IMR-90 (cell line): Measurements from ENCODE around the gene TTYH3. TPM values are rescaled to one million over a fixed set of nuclear protein-coding genes. Genes with fewer than 3 reads are reported as not detected.

Experiments
- ATAC-seq: fragments of 200-7000 bp; cut with Tn5 transposase; 2 replicates; pipeline ENCODE4 v1.9.1; 2020; ENCODE audit warnings: low read depth, mild to moderate bottlenecking, moderate library complexity
- BruUV-seq: library from RNA; stranded (reverse); fragments of 400-500 nt; replicated peaks from 2 replicates; lab custom pipeline; 2021; lab: Mats Ljungman, UMichigan
- CTCF ChIA-PET: fragments of 300-600 bp; formaldehyde crosslinking; extraction: SDS; loops from one replicate; lab custom pipeline; 2021; ENCODE audit warnings: antibody characterized with exemption; lab: Yijun Ruan, JAX
- POLR2A ChIA-PET: fragments of 300-600 bp; sonication (Branson Sonifier 250); formaldehyde crosslinking; loops from one replicate; lab custom pipeline; 2022; ENCODE audit warnings: antibody characterized with exemption; ENCODE audit not compliant: unreplicated experiment; lab: Charles Lee
- DNase-seq: peaks from one replicate; pipeline ENCODE4 v3.0.0; 2013
- H2AFZ ChIP-seq: replicated peaks from 2 replicates; pipeline ENCODE3; 2013; ENCODE audit warnings: low read length, mild to moderate bottlenecking; ENCODE audit not compliant: poor library complexity
- H2AK5ac ChIP-seq: 2 replicates; pipeline ENCODE4 v1.6.1; 2013; ENCODE audit warnings: low read depth, low read length, inconsistent platforms
- H2AK9ac ChIP-seq: replicated peaks from 2 replicates; pipeline ENCODE3; 2013; ENCODE audit warnings: mild to moderate bottlenecking, low read depth, low read length, moderate library complexity; ENCODE audit not compliant: poor library complexity
- H2BK120ac ChIP-seq: 2 replicates; pipeline ENCODE4 v1.6.1; 2013; ENCODE audit warnings: low read depth, low read length, inconsistent platforms
- H2BK15ac ChIP-seq: 3 replicates; pipeline ENCODE4 v1.6.1; 2013; ENCODE audit warnings: low read depth, low read length, inconsistent platforms
- H2BK20ac ChIP-seq: 2 replicates; pipeline ENCODE4 v1.6.1; 2013; ENCODE audit warnings: low read depth, mild to moderate bottlenecking, inconsistent platforms, low read length, moderate library complexity
- H2BK5ac ChIP-seq: 2 replicates; pipeline ENCODE4 v1.6.1; 2013; ENCODE audit warnings: mild to moderate bottlenecking, low read depth, low read length, inconsistent platforms; ENCODE audit not compliant: poor library complexity, severe bottlenecking
- H3K14ac ChIP-seq: replicated peaks from 2 replicates; pipeline ENCODE4 v1.6.1; 2013; ENCODE audit warnings: low read depth, low read length, inconsistent platforms
- H3K18ac ChIP-seq: 2 replicates; pipeline ENCODE4 v1.6.1; 2013; ENCODE audit warnings: low read depth, low read length, control low read depth
- H3K23ac ChIP-seq: 2 replicates; pipeline ENCODE4 v1.6.1; 2013; ENCODE audit warnings: low read depth, low read length, inconsistent platforms
- H3K27ac ChIP-seq: 2 replicates; pipeline ENCODE4 v1.5.1; 2013; ENCODE audit warnings: mild to moderate bottlenecking, control low read depth, low read length; ENCODE audit not compliant: insufficient read depth
- H3K27me3 ChIP-seq: 2 replicates; pipeline ENCODE4 v1.6.1; 2013; ENCODE audit warnings: low read length; ENCODE audit not compliant: control insufficient read depth, insufficient read depth
- H3K36me3 ChIP-seq: 2 replicates; pipeline ENCODE4 v1.6.1; 2013; ENCODE audit warnings: low read length, mixed read lengths; ENCODE audit not compliant: control insufficient read depth, insufficient read depth
- H3K4ac ChIP-seq: 2 replicates; pipeline ENCODE4 v1.6.1; 2013; ENCODE audit warnings: low read depth, low read length, inconsistent platforms
- H3K4me1 ChIP-seq: 2 replicates; pipeline ENCODE4 v1.6.1; 2013; ENCODE audit warnings: low read length, mixed read lengths; ENCODE audit not compliant: control insufficient read depth, insufficient read depth
- H3K4me2 ChIP-seq: 2 replicates; pipeline ENCODE4 v1.6.1; 2013; ENCODE audit warnings: low read depth, mild to moderate bottlenecking, control low read depth, low read length, moderate library complexity
- H3K4me3 ChIP-seq: 2 replicates; pipeline ENCODE4 v1.5.1; 2013; ENCODE audit warnings: low read depth, mild to moderate bottlenecking, control low read depth, low read length, moderate library complexity; ENCODE audit not compliant: insufficient read depth
- H3K56ac ChIP-seq: 2 replicates; pipeline ENCODE4 v1.6.1; 2013; ENCODE audit warnings: low read length, inconsistent platforms; ENCODE audit not compliant: insufficient read depth; ENCODE audit errors: extremely low read depth
- H3K79me1 ChIP-seq, 2 experiments: 2 replicates each; pipeline ENCODE4 v1.6.1; 2013; ENCODE audit warnings: low read length in 2 of 2, inconsistent platforms in 1 of 2, low read depth in 1 of 2
- H3K9ac ChIP-seq: 2 replicates; pipeline ENCODE4 v1.6.1; 2013; ENCODE audit warnings: low read depth, low read length, control low read depth
- H3K9me1 ChIP-seq: 2 replicates; pipeline ENCODE4 v1.6.1; 2013; ENCODE audit warnings: low read length, inconsistent platforms; ENCODE audit not compliant: insufficient read depth
- H3K9me3 ChIP-seq: 2 replicates; pipeline ENCODE4 v1.6.1; 2013; ENCODE audit warnings: low read length; ENCODE audit not compliant: control insufficient read depth, insufficient read depth
- H4K20me1 ChIP-seq: 2 replicates; pipeline ENCODE4 v1.6.1; 2013; ENCODE audit warnings: low read length, inconsistent platforms; ENCODE audit not compliant: insufficient read depth
- H4K5ac ChIP-seq: 2 replicates; pipeline ENCODE4 v1.6.1; 2013; ENCODE audit warnings: mild to moderate bottlenecking, low read depth, low read length, control low read depth
- H4K8ac ChIP-seq, 2 experiments: 2 replicates each; pipeline ENCODE4 v1.6.1; 2013; ENCODE audit warnings: low read depth in 2 of 2, low read length in 2 of 2, control low read depth in 1 of 2, inconsistent platforms in 1 of 2
- H4K91ac ChIP-seq: 2 replicates; pipeline ENCODE4 v1.6.1; 2013; ENCODE audit warnings: low read depth, low read length, inconsistent platforms; ENCODE audit not compliant: insufficient read depth
- RCOR1 ChIP-seq: IDR thresholded peaks from 2 replicates; pipeline ENCODE4 v1.6.1; 2012; ENCODE audit warnings: mild to moderate bottlenecking, low read length, improper control_type of control experiment; ENCODE audit not compliant: insufficient replicate concordance
- WGBS, 2 experiments: methylation state at CpG; one replicate each; pipeline versions ENCODE4 v1.1.5 to v1.1.7; 2013; ENCODE audit warnings: missing lambda C conversion rate in 2 of 2; ENCODE audit not compliant: insufficient read length in 1 of 2; ENCODE audit errors: extremely low coverage in 2 of 2; 5-methylcytosine and 5-hydroxymethylcytosine counted together
- dilution Hi-C: fragments of 300-500 bp; cut with HindIII; formaldehyde crosslinking; loops from one replicate; pipeline ENCODE4 v1.14.3; 2018; ENCODE audit warnings: low sequenced_read_pairs; ENCODE audit not compliant: unreplicated experiment
- in situ Hi-C: fragments of 300-500 bp; cut with MboI; formaldehyde crosslinking; loops from 3 replicates; pipeline ENCODE4 v1.14.3; 2019; ENCODE audit warnings: low sequenced_read_pairs, inconsistent platforms, mixed read lengths
- intact Hi-C: fragments of 100-400 bp; cut with micrococcal nuclease; formaldehyde crosslinking; loops from 2 replicates; pipeline ENCODE4 v1.10.0; 2022
- polyA plus RNA-seq, 3 experiments: library from polyadenylated mRNA; depleted of rRNA; stranded (reverse); fragments of >200 nt; gene quantifications; 2 replicates each; pipeline ENCODE4 v1.2.3, GENCODE V29; 2012; ENCODE audit warnings: low replicate concordance in 1 of 3
- total RNA-seq: library from RNA; depleted of rRNA; stranded (reverse); fragments of >200 nt; gene quantifications from 2 replicates; pipeline ENCODE4 v1.2.3, GENCODE V29; 2012

Gene TTYH3
- total and polyA plus RNA-seq, 2 of the 4 experiments (the other 2 are of a cell fraction): 5.6 to 82.6 TPM

- TF ChIP-seq RCOR1: no peak
- Histone ChIP-seq H3K56ac (no peak overlapping the region), H3K23ac (no peak overlapping the region), H3K14ac (no peak overlapping the region), H3K27me3 (no peaks in the 10 kb centered on the region), H2BK15ac (no peak overlapping the region), H3K4me1 (no peaks in the 10 kb centered on the region), H2BK120ac (no peak overlapping the region), H4K5ac (no peak overlapping the region), H3K9me1 (no peaks in the 10 kb centered on the region), H4K91ac (no peak overlapping the region), H3K4me3 (no peak overlapping the region), H2AK9ac (no peak overlapping the region), H2AFZ (no peak overlapping the region), H3K4ac (no peak overlapping the region), H3K79me1 (no peaks in the 10 kb centered on the region), H2BK20ac (no peak overlapping the region), H3K18ac (no peak overlapping the region), H4K20me1 (no peaks in the 10 kb centered on the region; the same call in 1 of the 2 replicates), H4K8ac (no peak overlapping the region), H3K9ac (no peak overlapping the region), H3K36me3 (peaks cover 5% of the 10 kb centered on the region; the same call in 1 of the 2 replicates), H2BK5ac (no peak overlapping the region), H3K27ac (no peak overlapping the region), H3K9me3 (no peaks in the 10 kb centered on the region), H3K4me2 (no peak overlapping the region), H2AK5ac (0 out of 2 replicates have a peak overlapping the region, but pooled peaks have one; percentile 48)
- no TSS peak for BruUV-seq
- 74% methylated on average over 9 of the region's 26 CpGs; no CpG with 5 or more reads in 1 of the 2 experiments for WGBS, 2 experiments
- in situ Hi-C loops (no loop called here), dilution Hi-C loops (no loop called here), intact Hi-C loops (no loop called here)
- ChIA-PET POLR2A (no interaction called here), CTCF (no interaction called here)
- DNase-seq (no peak), ATAC-seq (no peak)
Observed at GRCh38 chr7:2607122-2607922, 24.5 kb upstream of the TTYH3 start.
